ENCODE data around the gene PANK3.
"Not testable (repeated sequence)": the region's sequence is repeated elsewhere in the genome, so short reads cannot be mapped to it uniquely, and the experiment has no call there.

The PANK3 gene

DNA sequence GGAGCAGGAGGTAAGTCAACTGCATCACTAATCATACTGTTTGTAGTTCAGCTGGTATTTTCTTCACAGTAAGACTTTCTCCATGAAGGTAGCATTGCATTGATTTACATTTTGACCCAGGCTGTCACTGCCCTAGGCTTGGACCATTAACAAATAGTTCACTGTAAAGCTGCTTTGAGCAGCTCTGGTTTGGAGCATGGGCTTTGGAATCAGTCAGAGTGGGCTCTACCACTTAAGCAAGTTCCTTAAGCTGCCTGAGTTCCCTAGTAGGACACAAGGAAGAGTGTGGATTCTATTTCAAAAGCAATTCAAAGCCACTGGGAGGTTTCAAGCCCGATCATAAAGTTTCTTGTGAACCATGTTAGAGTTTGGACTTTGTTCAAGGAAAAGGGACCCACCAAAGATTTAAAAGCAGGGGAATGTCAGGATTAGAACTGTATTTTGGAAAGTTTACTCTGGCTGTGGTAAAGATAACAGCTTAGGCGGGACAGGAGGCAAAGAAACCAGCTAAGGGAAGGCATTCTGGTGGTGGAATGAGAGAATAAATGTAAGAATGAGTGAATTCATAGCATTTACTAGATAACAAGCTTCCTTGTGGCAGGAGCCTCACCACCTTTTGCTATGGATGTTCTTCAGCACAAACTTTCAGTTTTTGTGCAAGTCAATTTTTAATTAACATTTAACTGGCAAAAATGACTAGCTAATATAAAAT is 12.3 kb upstream of the PANK3 start:
- DNase-seq, result no peak

DNA sequence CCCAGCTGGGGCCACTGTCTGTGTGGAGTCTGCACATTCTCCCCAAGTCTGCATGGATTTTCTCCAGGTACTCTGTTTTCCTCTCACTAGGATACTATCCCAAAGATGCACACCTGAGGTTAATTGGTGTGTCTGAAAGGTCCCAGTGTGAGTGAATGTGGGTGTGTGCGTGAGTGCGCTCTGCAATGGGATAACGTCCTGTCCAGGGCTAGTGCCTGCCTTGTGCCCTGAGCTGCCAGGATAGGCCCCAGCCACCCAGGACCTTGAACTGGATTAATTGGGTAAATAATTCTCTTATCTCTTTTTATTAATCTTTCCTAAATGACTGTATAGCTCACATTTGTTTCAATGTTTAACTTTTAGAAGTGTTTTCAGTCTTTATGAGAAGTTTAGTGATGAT is 11.5 kb upstream of the PANK3 start:
- DNase-seq, result no peak

DNA sequence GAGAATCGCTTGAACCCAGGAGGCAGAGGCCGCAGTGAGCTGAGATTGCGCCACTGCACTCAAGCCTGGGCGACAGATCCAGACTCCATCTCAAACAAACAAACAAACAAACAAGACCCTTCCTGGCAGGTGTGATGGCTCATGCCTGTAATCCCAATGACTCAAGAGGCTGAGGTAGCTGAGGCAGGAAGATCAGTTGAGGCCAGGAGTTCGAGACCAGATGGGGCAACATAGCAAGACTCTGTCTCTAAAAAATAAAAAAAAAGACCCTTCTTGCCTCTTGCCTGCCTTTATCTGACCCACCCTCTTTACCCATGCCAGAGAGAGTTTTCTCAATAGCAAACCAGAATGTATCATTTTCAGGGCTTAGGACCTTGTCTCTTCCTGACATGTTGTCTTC is 8.8 kb upstream of the PANK3 start:
- no peak for DNase-seq

DNA sequence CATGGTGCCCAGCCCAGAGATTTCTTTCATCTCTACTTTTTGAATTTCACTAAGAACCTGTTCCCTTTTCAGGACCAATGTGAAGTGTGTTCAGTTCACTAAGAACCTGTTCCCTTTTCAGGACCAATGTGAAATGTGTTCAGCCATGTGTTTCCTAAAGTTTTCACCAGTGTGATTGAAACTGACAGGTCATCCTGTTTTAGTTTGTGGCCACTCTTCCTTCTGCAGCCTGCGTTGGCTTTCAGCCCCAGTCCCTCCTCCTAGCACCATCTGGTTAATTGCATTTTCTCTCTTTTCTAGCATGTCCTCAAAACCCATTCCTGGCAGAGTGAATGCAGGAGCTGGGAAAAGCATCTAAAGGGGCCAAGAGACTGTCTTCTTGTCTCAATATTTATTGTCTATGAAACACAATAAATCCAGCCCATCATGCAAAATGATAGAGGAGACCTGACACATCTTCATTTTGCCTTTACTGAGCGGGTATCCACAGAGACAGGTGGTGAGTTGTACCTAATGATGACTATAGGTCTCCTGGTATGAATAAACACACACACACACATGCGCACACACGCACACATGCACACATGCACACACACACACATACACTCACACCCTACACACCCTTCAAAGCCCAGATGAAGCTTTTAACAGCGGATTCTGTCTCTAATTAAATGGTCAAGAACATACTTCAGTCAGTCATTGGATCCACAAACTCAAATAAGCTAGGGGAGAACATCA is 6.1 kb upstream of the PANK3 start:
- no peak for DNase-seq

DNA sequence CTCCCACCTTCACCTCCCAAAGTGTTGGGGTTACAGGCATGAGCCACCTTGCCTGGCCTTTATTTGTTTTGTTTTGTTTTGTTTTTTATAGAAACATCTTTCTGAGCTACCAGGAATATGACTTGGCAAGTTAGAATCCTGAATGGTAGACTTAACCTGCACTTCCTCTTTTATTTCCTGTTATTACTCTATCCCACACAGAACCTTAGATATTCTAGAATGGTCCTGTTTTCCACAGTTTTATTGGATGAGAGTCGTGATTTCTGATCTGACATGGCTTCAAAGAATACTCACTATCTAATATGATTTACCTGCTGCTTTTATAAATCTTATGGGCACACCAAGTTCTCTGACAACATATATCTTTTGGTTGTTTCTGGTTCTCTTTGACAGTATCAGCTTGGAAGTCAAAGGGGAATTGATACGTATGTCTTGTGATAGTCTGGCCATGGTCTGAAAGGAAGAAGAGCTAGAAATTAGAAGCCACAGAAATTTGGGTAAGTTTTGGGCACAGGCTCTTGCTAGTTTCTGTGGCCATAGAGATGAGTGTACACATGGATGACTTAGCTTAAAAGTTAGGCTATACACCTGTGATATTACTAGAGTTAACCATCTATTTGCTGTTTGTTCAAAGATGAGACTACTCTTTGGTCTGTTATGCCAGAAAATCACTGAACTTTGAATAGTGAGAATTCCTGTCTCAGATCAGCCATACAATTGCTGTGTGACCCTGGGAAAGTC is 4.7 kb upstream of the PANK3 start:
- DNase-seq, result no peak

DNA sequence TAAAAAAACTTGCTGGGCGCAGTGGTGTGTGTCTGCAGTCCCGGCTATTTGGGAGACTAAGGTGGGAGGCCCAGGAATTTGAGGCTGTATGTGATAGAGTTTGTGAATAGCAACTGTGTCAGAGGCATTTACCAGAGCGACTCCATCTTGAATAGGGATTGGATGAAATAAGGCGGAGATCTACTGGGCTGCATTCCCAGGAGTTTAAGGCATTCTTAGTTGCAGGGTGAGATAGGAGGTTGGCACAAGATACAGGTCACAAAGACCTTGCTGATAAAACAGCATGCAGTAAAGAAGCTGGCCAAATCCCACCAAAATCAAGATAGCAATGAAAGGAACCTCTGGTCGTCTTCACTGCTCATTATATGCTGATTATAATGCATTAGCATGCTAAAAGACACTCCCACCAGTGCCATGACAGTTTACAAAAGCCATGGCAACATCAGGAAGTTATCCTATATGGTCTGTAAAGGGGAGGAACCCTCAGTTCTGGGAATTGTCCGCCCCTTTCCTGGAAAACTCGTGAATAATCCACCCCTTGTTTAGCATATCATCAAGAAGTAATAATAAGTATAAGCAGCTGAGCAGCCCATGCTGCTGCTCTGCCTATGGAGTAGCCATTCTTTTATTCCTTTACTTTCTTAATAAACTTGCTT is 1.8 kb upstream of the PANK3 start:
- DNase-seq, result not testable (repeated sequence)

DNA sequence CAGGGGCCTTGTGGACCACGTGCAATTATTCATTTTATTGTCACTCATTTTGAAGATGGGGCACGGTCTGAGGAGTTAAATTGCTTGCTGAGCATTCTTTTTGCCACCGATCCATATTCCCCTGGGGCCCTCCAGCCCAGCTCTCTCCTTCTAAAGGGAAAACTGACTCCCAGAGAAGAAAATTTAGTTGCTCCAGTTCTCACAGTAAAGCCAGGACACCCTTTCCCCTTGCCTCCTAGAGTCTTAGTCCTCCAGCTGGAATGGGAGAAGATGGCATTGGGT is 1.0 kb upstream of the PANK3 start:
- DNase-seq, result no peak

DNA sequence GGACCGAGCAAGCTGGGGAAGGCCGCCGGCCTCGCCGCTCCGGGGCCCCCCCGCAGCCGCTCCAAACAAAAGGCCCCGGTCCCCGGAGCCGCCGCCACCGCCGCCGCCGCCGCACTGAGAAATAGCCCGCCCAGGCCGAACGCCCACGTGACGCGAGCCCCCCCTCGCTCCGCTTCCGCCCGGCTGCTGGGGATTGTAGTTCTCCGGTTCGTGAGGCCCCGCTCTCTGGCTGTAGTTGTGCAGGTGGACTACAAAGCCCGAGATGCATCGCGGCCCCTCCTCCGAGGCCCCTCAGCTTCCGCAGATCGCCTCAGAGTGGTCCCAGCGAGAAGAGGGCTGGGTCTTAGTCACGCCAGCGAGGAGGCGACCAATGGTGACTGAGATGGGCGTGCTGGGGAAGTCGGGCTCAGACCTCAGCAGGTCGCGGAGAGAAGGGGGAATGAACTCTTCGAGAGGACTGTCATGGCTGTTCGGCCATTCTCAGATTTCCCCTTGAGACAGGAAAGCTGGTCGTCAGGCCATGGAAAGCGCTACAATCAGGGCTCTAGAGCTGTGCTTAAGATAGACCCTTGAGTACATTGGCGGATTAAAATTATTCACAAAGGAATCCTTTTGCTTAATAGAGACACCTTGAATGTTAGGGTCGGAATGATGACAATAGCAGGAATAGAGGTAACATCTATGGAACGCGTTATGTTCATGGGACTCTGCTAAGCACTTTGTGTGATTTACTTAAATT is 489 bp upstream of the PANK3 start:
- DNase-seq, result peak; percentile 81

DNA sequence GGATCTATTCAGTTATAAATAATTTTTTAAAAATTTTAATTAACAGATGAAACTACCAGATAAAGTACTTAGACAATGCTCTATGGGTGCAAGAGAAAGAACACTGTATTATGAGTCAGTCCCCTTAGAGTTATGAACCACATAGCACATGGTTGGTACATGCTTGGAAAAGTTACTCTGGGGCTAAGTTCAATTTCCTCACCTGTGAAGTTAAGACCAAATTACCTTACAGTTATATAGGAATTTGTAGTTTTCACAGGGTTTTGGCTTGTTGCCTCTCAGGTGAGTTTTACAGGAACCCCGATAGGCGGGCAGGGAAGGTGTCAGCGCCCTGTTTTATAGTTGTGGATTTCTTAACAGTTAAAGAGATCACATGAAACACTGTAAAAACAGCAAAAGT is 1.2 kb downstream of the PANK3 start:
- no peak for DNase-seq

DNA sequence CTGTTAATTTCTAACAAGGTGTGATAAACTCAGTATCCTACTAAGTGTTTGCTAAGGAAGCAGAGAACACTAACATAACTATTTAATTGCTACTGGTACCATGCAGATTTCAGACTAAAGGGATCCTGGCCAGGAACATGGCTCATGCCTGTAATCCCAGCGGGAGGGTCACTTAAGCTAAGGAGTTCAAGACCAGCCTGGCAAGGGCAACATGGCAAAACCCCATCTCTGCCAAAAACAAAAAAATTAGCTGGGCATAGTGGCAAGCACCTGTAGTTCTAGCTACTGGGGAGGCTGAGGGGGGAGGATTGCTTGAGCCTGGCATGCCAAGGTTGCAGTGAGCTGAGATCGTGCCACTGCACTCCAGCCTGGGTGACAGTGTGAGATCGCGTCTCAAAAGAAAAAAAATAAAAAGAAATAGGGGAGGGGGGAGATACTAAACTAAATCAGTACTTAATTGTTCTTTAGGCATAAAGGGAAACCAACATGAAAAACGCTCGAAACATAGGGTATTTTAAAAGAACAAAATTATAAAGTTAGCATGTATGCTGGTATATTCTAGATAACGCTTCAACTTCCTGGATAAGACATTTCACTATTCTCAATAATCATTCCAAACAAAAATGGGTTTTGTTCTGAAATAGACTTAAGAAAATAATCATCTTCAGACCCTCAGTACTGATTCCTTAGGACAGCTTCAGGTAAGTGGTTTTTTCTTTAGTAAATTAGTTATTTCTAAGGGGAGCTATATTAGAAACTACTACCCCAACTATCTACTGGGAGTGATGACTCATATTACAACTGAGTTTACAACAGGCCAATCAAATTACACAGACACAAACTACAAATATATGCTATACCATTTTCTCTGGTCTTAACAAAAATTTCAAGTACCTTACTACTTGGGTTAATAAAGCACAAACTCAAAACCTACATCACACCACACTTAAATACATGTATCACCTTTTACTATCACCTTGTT is 3.5 kb downstream of the PANK3 start:
- no peak for DNase-seq

DNA sequence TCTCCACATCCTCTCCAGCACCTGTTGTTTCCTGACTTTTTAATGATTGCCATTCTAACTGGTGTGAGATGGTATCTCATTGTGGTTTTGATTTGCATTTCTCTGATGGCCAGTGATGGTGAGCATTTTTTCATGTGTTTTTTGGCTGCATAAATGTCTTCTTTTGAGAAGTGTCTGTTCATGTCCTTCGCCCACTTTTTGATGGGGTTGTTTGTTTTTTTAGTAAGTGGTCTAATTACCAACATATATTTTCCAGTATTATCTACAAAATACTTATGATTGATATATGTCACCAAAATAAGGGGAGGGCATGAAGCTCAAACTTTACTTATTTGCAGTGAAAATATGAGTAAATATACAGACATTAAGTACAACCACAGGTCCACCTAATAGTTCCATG is 5.0 kb downstream of the PANK3 start:
- not testable (repeated sequence) for DNase-seq

DNA sequence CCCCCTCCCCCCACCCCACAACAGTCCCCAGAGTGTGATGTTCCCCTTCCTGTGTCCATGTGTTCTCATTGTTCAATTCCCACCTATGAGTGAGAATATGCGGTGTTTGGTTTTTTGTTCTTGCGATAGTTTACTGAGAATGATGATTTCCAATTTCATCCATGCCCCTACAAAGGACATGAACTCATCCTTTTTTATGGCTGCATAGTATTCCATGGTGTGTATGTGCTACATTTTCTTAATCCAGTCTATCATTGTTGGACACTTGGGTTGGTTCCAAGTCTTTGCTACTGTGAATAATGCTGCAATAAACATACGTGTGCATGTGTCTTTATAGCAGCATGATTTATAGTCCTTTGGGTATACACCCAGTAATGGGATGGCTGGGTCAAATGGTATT is 5.5 kb downstream of the PANK3 start:
- not testable (repeated sequence) for DNase-seq

DNA sequence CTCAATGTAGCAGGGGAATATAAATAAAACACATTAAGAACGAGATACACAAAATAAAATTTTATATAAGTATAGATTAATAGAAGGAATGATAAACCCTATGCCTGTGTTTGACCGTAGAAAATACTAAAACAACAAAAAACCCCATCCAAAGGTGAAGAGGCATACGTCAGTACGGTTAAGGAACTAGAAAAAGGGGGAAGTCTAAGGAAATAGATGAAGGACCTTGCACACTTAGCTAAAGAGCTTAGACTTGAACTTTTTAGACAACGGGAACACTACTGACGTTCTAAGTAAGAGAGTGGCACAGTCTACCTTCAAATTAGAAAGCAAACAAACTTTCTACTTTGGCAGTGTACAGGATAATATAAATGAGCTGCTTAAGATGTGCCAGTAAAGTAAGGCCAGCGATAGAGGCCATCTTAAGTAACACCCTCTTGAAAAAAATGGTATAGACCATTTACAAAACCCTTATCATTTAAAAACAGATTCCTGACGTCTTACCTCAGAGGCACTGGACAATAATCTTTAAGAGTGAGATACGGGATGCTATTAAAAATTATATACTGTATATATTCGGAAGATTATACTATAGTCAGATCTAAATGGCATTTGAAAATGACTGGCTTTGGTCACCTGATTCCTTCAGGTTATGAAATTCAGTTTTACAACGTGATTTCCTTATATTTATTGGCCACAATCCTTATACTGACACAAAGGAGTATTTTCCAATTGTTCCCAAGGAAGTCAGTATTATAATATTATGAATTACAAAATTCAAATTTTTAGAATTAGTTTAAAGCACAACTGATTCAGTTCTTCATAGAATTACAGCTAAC is 8.5 kb downstream of the PANK3 start:
- DNase-seq, result no peak

DNA sequence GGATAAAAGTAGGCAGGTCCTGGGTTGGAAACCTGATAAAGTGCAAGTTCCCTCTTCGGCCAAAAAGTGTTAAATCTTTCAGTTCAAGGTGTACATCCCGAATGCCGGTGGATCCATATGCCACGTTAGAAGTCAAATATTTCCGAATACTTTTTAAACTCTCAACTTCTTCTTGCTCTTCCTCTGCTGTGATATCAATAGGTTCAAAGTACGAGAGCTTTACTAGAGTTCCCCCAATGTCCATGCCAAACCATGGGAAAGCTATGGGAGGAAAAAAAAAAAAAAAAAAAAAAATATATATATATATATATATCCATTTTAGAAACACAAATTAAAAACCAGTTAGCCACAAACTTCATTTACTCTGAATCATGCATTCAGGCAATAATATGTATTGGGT is 10.4 kb downstream of the PANK3 start:
- no peak for DNase-seq

DNA sequence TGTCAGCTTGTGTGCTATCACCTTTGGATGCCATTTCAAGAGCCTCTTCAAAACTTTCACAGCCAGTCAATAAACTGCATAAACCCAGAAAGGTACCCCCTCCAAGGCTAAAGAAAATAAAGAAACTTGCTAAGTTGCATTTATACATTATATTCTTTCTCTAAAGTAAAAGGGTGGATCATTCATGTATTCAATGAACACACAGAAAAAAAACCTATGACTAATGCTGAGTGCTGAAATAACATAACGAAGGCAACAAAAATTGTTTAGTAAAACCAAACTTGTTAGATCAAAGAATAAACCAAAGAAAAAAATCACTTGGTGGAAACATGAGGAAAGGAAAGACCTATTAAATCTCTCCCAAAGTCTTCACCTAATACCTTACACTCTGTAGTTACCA is 15.2 kb downstream of the PANK3 start:
- no peak for DNase-seq

DNA sequence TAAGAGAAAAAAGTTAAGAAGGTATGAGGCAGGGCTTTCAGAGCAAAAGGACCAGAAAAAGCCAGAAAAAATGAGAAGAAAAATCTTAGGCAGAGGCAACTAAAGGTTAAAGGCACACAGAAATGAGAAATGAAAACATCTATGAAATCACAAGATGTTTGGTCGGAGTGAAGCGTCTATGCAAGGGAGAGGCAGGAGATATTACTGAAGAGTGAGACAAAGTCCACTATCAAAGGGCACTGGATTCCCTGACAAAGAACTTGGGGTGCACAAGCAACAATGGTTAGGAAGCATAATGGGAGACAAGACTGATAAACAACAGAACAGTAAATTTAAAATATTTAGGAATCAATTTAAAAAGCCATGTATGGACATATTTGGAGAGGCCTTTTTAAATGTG is 16.9 kb downstream of the PANK3 start:
- no peak for DNase-seq

DNA sequence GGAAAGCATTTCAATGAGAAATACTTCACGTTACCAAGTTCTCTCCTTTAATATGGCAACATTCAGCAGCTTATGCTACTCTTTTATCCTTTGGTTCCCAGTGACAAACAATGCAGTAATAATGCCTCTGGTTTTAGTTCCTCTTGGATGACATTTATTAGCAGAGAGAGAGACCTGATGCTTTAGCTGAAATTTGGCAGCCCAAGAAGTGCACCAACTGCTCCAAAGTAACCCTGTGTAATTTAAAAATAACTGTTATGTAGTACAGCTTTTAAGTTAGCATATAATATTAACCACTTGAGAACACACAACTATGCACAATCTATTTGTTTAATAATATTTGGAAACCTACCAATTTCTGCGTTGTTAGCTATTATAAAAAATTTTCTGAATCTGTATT is 21.8 kb downstream of the PANK3 start:
- no peak for DNase-seq

DNA sequence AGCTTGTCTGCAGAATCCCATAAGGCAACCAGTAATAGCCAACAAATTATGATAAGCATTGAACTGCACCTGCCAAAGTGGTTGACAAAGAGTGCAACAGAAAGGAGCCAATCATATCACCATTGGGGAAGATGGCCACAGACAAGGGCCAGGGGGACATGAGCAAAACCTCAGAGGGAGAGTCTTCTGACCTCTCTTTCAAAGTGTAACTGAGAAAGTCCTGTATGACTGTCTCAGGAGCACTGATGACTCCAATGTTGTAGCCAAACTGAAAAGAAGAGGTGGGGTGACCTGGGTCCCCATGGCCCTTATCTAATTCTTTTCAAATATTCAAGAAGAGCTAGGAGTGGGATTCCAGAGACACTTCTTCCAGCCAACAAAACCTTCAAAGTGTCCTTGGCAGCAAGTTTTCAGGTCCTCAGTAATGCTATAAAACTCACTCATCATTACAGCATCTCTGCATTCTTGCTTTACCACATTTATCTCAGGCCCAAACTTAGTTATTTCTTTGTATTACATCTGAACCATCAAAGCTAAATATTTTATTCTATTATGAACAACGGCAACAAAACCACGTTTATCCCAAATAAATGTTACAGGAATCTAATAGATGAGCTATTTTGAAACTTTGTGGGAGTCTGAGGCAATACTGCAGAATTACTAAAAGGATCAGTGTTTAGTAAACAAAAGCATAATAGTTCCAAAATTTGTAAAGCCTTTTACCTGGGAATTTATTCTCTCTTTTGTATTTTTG is 25.6 kb downstream of the PANK3 start:
- DNase-seq, result no peak

DNA sequence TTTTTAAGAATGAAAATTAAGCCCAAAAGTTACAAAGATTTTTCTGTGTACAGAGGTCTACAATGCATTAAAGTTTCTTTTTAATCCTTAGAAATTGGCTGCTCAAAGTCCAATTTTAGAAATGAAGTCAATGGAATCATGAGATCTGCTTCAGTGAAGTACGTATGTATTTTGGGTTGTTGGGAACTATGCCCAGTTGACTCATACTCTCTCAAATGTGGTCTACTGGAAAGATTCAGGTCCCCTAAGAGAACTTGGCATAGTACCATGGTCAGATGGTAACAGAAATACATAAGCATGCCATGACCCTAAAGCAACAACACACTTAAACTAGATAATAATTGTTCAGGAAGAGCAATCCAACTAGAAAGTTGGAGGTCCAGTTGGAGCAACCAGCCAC is 27.0 kb downstream of the PANK3 start:
- no peak for DNase-seq

DNA sequence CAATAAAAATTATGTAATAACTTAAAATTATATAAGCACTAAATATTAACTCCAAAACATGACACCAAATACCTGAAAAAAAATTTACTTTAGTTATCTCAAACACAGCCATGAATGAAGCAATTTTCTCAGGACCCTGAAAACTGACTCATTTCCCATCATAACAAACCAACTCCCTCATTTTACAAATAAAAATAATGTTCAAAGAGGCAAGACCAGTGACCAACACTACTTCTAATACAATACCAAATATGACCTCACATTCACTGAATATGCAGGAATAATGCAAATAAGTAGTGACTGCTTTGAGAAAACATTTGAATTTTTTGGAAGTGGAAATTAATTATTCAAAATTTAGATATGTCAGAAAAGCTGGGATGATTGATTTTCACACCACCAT is 28.5 kb downstream of the PANK3 start:
- no peak for DNase-seq
